H1 (cell line): ENCODE measurements around the gene ATXN8OS. TPM values are rescaled to one million over a fixed set of nuclear protein-coding genes. Genes with fewer than 3 reads are reported as not detected.

Experiments
- CTCF ChIA-PET: fragments of 300-600 bp; sonication (Branson Sonifier 250); formaldehyde crosslinking; loops from one replicate; lab custom pipeline; 2021; ENCODE audit not compliant: partially characterized antibody; lab: Charles Lee
- POLR2A ChIA-PET: fragments of 300-600 bp; sonication (Branson Sonifier 250); formaldehyde crosslinking; loops from one replicate; lab custom pipeline; 2021; ENCODE audit warnings: inconsistent platforms; ENCODE audit not compliant: partially characterized antibody; lab: Charles Lee
- DNase-seq, 2 experiments: peaks; one replicate each; pipeline versions ENCODE4 v3.0.0 to v3.0.0-alpha.2; 2010 to 2022; ENCODE audit warnings: low spot score in 2 of 2, low read depth in 1 of 2, mixed read lengths in 1 of 2
- FAIRE-seq: peaks from 2 replicates; lab custom pipeline; 2011; peaks lifted over from hg19 to GRCh38; lab: Jason Lieb, UNC
- H2AFZ ChIP-seq: 2 replicates; pipeline ENCODE4 v1.8.1; 2012; ENCODE audit warnings: low read length, inconsistent platforms
- H2AK5ac ChIP-seq: 2 replicates; pipeline ENCODE4 v1.6.1; 2013; ENCODE audit warnings: low read depth, low read length
- H2BK120ac ChIP-seq: replicated peaks from 2 replicates; pipeline ENCODE3; 2013; ENCODE audit warnings: low read depth, low read length, inconsistent platforms
- H2BK12ac ChIP-seq: 2 replicates; pipeline ENCODE4 v1.6.1; 2013; ENCODE audit warnings: low read depth, low read length
- H2BK15ac ChIP-seq: 2 replicates; pipeline ENCODE4 v1.6.1; 2013; ENCODE audit warnings: low read length
- H2BK20ac ChIP-seq: 2 replicates; pipeline ENCODE4 v1.6.1; 2013; ENCODE audit warnings: low read length
- H2BK5ac ChIP-seq: 2 replicates; pipeline ENCODE4 v1.6.1; 2013; ENCODE audit warnings: low read depth, low read length
- H3K14ac ChIP-seq: 2 replicates; pipeline ENCODE4 v1.6.1; 2013; ENCODE audit warnings: inconsistent platforms; ENCODE audit not compliant: insufficient read length
- H3K18ac ChIP-seq: 2 replicates; pipeline ENCODE4 v1.6.1; 2013; ENCODE audit warnings: low read length; ENCODE audit errors: extremely low read depth
- H3K23ac ChIP-seq: 2 replicates; pipeline ENCODE4 v1.6.1; 2013; ENCODE audit warnings: inconsistent platforms; ENCODE audit not compliant: insufficient read length
- H3K23me2 ChIP-seq: 2 replicates; pipeline ENCODE4 v1.6.1; 2013; ENCODE audit warnings: low read depth, low read length
- H3K27ac ChIP-seq: 2 replicates; pipeline ENCODE4 v1.6.1; 2011; ENCODE audit warnings: low read depth, low read length, inconsistent platforms
- H3K27me3 ChIP-seq, 4 experiments: replicated peaks in 1 of 4; 1 replicate in 1 of 4; 2 replicates in 3 of 4; pipeline versions ENCODE4 v1.6.1 to v1.8.1; 2011 to 2013; ENCODE audit warnings: low read length in 3 of 4, mild to moderate bottlenecking in 3 of 4, inconsistent platforms in 2 of 4, mixed read lengths in 2 of 4, moderate library complexity in 1 of 4; ENCODE audit not compliant: control insufficient read depth in 3 of 4, insufficient read depth in 3 of 4; ENCODE audit errors: extremely low read depth in 1 of 4
- H3K36me3 ChIP-seq, 4 experiments: 2 replicates each; pipeline versions ENCODE4 v1.6.1 to v1.8.1; 2011 to 2013; ENCODE audit warnings: mild to moderate bottlenecking in 4 of 4, low read length in 3 of 4, moderate library complexity in 2 of 4, control low read depth in 1 of 4, inconsistent platforms in 1 of 4; ENCODE audit not compliant: insufficient read depth in 4 of 4, control insufficient read depth in 2 of 4
- H3K4ac ChIP-seq: replicated peaks from 2 replicates; pipeline ENCODE3; 2013; ENCODE audit warnings: low read length, low read depth, mixed read lengths, inconsistent platforms; ENCODE audit not compliant: insufficient read length
- H3K4me1 ChIP-seq, 4 experiments: replicated peaks in 1 of 4; 1 replicate in 1 of 4; 2 replicates in 3 of 4; pipeline versions ENCODE4 v1.6.1 to v1.8.1; 2011 to 2013; ENCODE audit warnings: low read length in 3 of 4, inconsistent platforms in 2 of 4, mixed read lengths in 1 of 4; ENCODE audit not compliant: insufficient read depth in 4 of 4, control insufficient read depth in 3 of 4
- H3K4me2 ChIP-seq, 2 experiments: 2 replicates each; pipeline versions ENCODE4 v1.6.1 to v1.8.1; 2011 to 2013; ENCODE audit warnings: low read depth in 2 of 2, low read length in 2 of 2, control low read depth in 1 of 2, inconsistent platforms in 1 of 2, mild to moderate bottlenecking in 1 of 2; ENCODE audit not compliant: insufficient read depth in 1 of 2
- H3K4me3 ChIP-seq, 4 experiments: fragments of 200-600, 300-600 bp in 1 of 4; sonication (generic), shearing (Covaris generic), sonication (Bioruptor Twin) in 1 of 4; 2 replicates each; pipeline versions ENCODE4 v1.5.1 to v1.8.1; 2011 to 2016; ENCODE audit warnings: low read length in 4 of 4, low read depth in 3 of 4, control low read depth in 2 of 4, inconsistent platforms in 2 of 4, mild to moderate bottlenecking in 2 of 4, mixed read lengths in 1 of 4, moderate library complexity in 1 of 4; ENCODE audit not compliant: insufficient read depth in 2 of 4; ENCODE audit errors: extremely low read depth in 1 of 4
- H3K56ac ChIP-seq: replicated peaks from 2 replicates; pipeline ENCODE3; 2013; ENCODE audit warnings: low read depth, mild to moderate bottlenecking, mixed read lengths, low read length, inconsistent platforms; ENCODE audit not compliant: insufficient read length
- H3K79me1 ChIP-seq: 2 replicates; pipeline ENCODE4 v1.6.1; 2013; ENCODE audit warnings: low read depth, low read length, control low read depth
- H3K79me2 ChIP-seq, 2 experiments: 2 replicates each; pipeline versions ENCODE4 v1.6.1 to v1.8.1; 2012 to 2013; ENCODE audit warnings: low read length in 2 of 2, mild to moderate bottlenecking in 2 of 2, inconsistent platforms in 1 of 2; ENCODE audit not compliant: insufficient read depth in 2 of 2, control insufficient read depth in 1 of 2
- H3K9ac ChIP-seq, 4 experiments: replicated peaks in 1 of 4; 1 replicate in 1 of 4; 2 replicates in 3 of 4; pipeline versions ENCODE4 v1.6.1 to v1.8.1; 2011 to 2013; ENCODE audit warnings: low read depth in 3 of 4, low read length in 3 of 4, control low read depth in 2 of 4, mild to moderate bottlenecking in 2 of 4, moderate library complexity in 2 of 4, inconsistent platforms in 1 of 4; ENCODE audit errors: extremely low read depth in 1 of 4
- H3K9me3 ChIP-seq, 2 experiments: 2 replicates each; pipeline versions ENCODE4 v1.6.1 to v1.8.1; 2012 to 2013; ENCODE audit warnings: mild to moderate bottlenecking in 2 of 2, moderate library complexity in 2 of 2, control low read depth in 1 of 2, inconsistent platforms in 1 of 2, low read depth in 1 of 2, low read length in 1 of 2, mixed read lengths in 1 of 2; ENCODE audit not compliant: insufficient read depth in 2 of 2
- H4K20me1 ChIP-seq, 2 experiments: replicated peaks in 1 of 2; 2 replicates each; pipeline versions ENCODE3 to v1.8.1; 2011 to 2013; ENCODE audit warnings: inconsistent platforms in 2 of 2, low read length in 2 of 2, mild to moderate bottlenecking in 1 of 2; ENCODE audit not compliant: insufficient read depth in 2 of 2, control insufficient read depth in 1 of 2
- H4K5ac ChIP-seq: 2 replicates; pipeline ENCODE4 v1.6.1; 2013; ENCODE audit warnings: low read length, low read depth, mixed read lengths, inconsistent platforms; ENCODE audit not compliant: insufficient read length
- H4K8ac ChIP-seq: 2 replicates; pipeline ENCODE4 v1.8.0; 2013; ENCODE audit warnings: mild to moderate bottlenecking, moderate library complexity, low read length, inconsistent platforms; ENCODE audit not compliant: insufficient read depth; ENCODE audit errors: extremely low read depth
- H4K91ac ChIP-seq: replicated peaks from 2 replicates; pipeline ENCODE3; 2013; ENCODE audit warnings: low read length, mixed read lengths, inconsistent platforms; ENCODE audit not compliant: insufficient read length
- ATF2 ChIP-seq: IDR thresholded peaks from 2 replicates; pipeline ENCODE4 v1.6.1; 2012; ENCODE audit warnings: low read length, inconsistent platforms
- BACH1 ChIP-seq: IDR thresholded peaks from 2 replicates; pipeline ENCODE4 v1.6.1; 2012; ENCODE audit warnings: low read length, improper control_type of control experiment
- BRCA1 ChIP-seq: IDR thresholded peaks from 2 replicates; pipeline ENCODE4 v1.6.1; 2012; ENCODE audit warnings: low read depth, low read length, improper control_type of control experiment
- CEBPB ChIP-seq: IDR thresholded peaks from 2 replicates; pipeline ENCODE4 v1.6.1; 2012; ENCODE audit warnings: low read depth, low read length
- GTF2F1 ChIP-seq: IDR thresholded peaks from 2 replicates; pipeline ENCODE4 v1.6.1; 2012; ENCODE audit warnings: low read depth, low read length, improper control_type of control experiment, borderline replicate concordance
- PHF8 ChIP-seq: fragments of 200-600 bp; sonication (generic); conservative IDR thresholded peaks from 2 replicates; pipeline ENCODE4 v1.7.1; 2012; ENCODE audit warnings: low read depth, mild to moderate bottlenecking, inconsistent platforms, low read length, moderate library complexity
- POLR2A ChIP-seq, 2 experiments: IDR thresholded peaks; 1 replicate in 1 of 2; 2 replicates in 1 of 2; pipeline ENCODE4 v1.6.1; 2011; ENCODE audit warnings: low read depth in 2 of 2, low read length in 2 of 2, mild to moderate bottlenecking in 2 of 2; ENCODE audit errors: control extremely low read depth in 1 of 2
- POLR2AphosphoS5 ChIP-seq: IDR thresholded peaks from 2 replicates; pipeline ENCODE4 v1.6.1; 2011; ENCODE audit warnings: low read depth, low read length
- RAD21 ChIP-seq, 2 experiments: IDR thresholded peaks in 1 of 2; conservative IDR thresholded peaks in 1 of 2; 2 replicates each; pipeline ENCODE4 v1.6.1; 2011; ENCODE audit warnings: low read depth in 2 of 2, low read length in 2 of 2, improper control_type of control experiment in 1 of 2, inconsistent platforms in 1 of 2, mild to moderate bottlenecking in 1 of 2, moderate library complexity in 1 of 2
- RBBP5 ChIP-seq: IDR thresholded peaks from 2 replicates; pipeline ENCODE4 v1.7.1; 2012; ENCODE audit warnings: low read depth, mild to moderate bottlenecking, inconsistent platforms, low read length, moderate library complexity, borderline replicate concordance
- SIRT6 ChIP-seq: IDR thresholded peaks from one replicate; pipeline ENCODE4 v1.7.1; 2012; ENCODE audit warnings: low read length, inconsistent platforms
- SP4 ChIP-seq: IDR thresholded peaks from 2 replicates; pipeline ENCODE4 v1.6.1; 2012; ENCODE audit warnings: low read length, inconsistent platforms
- TBP ChIP-seq: IDR thresholded peaks from 2 replicates; pipeline ENCODE4 v1.6.1; 2011; ENCODE audit warnings: low read depth, low read length, improper control_type of control experiment
- WGBS, 2 experiments: shearing (Covaris generic) in 1 of 2; methylation state at CpG; one replicate each; pipeline versions ENCODE4 v1.1.6 to v1.1.7; 2013 to 2015; ENCODE audit warnings: low lambda C conversion rate in 2 of 2, mixed read lengths in 2 of 2, inconsistent platforms in 1 of 2, low coverage in 1 of 2, missing lambda C conversion rate in 1 of 2; ENCODE audit not compliant: insufficient replicate concordance in 2 of 2, insufficient coverage in 1 of 2, insufficient read length in 1 of 2; ENCODE audit errors: extremely low coverage in 1 of 2, missing lambda C conversion rate in 1 of 2; 5-methylcytosine and 5-hydroxymethylcytosine counted together
- polyA plus RNA-seq, 7 experiments: library from polyadenylated mRNA; depleted of rRNA in 3 of 7; stranded (reverse) in 5 of 7; unstranded in 2 of 7; fragments of >200 nt in 5 of 7; fragments of 200-250 nt in 2 of 7; gene quantifications; 1 replicate in 5 of 7; 2 replicates in 1 of 7; 4 replicates in 1 of 7; pipeline versions ENCODE4 v1.2.1 to v1.2.3, GENCODE V29; 2011 to 2013; ENCODE audit warnings: missing spikeins in 2 of 7, mixed read lengths in 2 of 7
- total RNA-seq: library from RNA; stranded (reverse); fragmentation: NEBNext Ultra II Directional; extraction: Animal tissue kit (Norgen Biotek cat#: 25700); gene quantifications from 2 replicates; pipeline ENCODE4 v1.2.1, GENCODE V29; 2021

Gene ATXN8OS
- total and polyA plus RNA-seq, 2 of the 8 experiments (the other 6 are each of a cell fraction or from before 2014, with no cell fraction given), result not detected

- Histone ChIP-seq H2BK20ac (no peak overlapping the region), H3K23me2 (no peaks in the 10 kb centered on the region), H3K4me1 (peaks cover 0 to 4% (median 2%) of the 10 kb centered on the region in 4 experiments; a peak in 4 of 7 replicates), H3K56ac (no peak overlapping the region), H4K5ac (no peak overlapping the region), H3K14ac (no peak overlapping the region), H2AK5ac (no peak overlapping the region), H3K9me3 (no peaks in the 10 kb centered on the region), H3K79me1 (no peaks in the 10 kb centered on the region), H2BK5ac (no peak overlapping the region), H3K27ac (no peak overlapping the region), H3K79me2 (no peaks in the 10 kb centered on the region), H3K4me3 (no peak overlapping the region), H3K4me2 (no peak overlapping the region), H3K9ac (no peak overlapping the region), H2AFZ (no peak overlapping the region), H2BK15ac (no peak overlapping the region), H3K23ac (no peak overlapping the region), H2BK120ac (no peak overlapping the region), H4K20me1 (no peaks in the 10 kb centered on the region), H3K18ac (no peak overlapping the region), H3K27me3 (no peaks in the 10 kb centered on the region), H3K4ac (no peak overlapping the region), H4K91ac (no peak overlapping the region), H2BK12ac (no peak overlapping the region), H3K36me3 (no peaks in the 10 kb centered on the region), H4K8ac (no peak overlapping the region)
- FAIRE-seq, result no peak
- no peak for DNase-seq
- ChIA-PET POLR2A (no interaction called here), CTCF (interaction anchor here (0.6 to 1.1 kb wide), 6 partner anchors 8 to 250 kb away, joined by 3 to 4 read pairs (median 3); no protein-coding TSS in a partner anchor)
- 93% methylated on average over 2 of the region's 2 CpGs; no CpG with 5 or more reads in 1 of the 2 experiments for WGBS, 2 experiments
- TF ChIP-seq POLR2A (IDR thresholded peaks at IDR 0.05; ENCODE audit: control extremely low read depth in 1 of 2, low read depth in 2 of 2, low read length in 2 of 2) (no peak), SIRT6 (no peak), CEBPB (no peak), POLR2AphosphoS5 (no peak), RAD21 (IDR thresholded peaks at IDR 0.05 in 1 of 2, conservative IDR thresholded peaks at IDR 0.05 in 1 of 2; ENCODE audit: low read depth in 2 of 2, low read length in 2 of 2) (no peak), SP4 (no peak), RBBP5 (no peak), PHF8 (no peak), TBP (no peak), BRCA1 (no peak), GTF2F1 (no peak), ATF2 (no peak), BACH1 (no peak)
These were observed 17.4 kb upstream of the ATXN8OS start for GRCh38 chr13:70090036-70090723.
